ENCODE results near the gene OTUB2.

The OTUB2 gene

GRCh38 chr14:94043111-94043755 lies 17.1 kb downstream of the OTUB2 start:
- DNase-seq (ENCODE audit: low read depth), result no peak
- Histone ChIP-seq H3K4me1 (ENCODE audit: control insufficient read depth, insufficient read depth, low read length) (peaks cover 29% of the 10 kb centered on the region), H3K4me3 (ENCODE audit: low read length) (no peak overlapping the region), H3K9ac (ENCODE audit: low read length) (no peak overlapping the region), H3K36me3 (ENCODE audit: control insufficient read depth, insufficient read depth, low read length, severe bottlenecking) (peaks cover 48% of the 10 kb centered on the region), H3K9me3 (ENCODE audit: control insufficient read depth, low read length) (no peaks in the 10 kb centered on the region), H3K27me3 (replicated peaks; ENCODE audit: control insufficient read depth, insufficient read depth, low read length) (no peaks in the 10 kb centered on the region)

- no peak overlapping the region for H3K4me3 ChIP-seq (ENCODE audit: low read length)
- H3K36me3 ChIP-seq (ENCODE audit: control insufficient read depth, insufficient read depth, low read length, severe bottlenecking), result peaks cover 54% of the 10 kb centered on the region
- no peaks in the 10 kb centered on the region for H3K9me3 ChIP-seq (ENCODE audit: control insufficient read depth, low read length)
- H3K9ac ChIP-seq (ENCODE audit: low read length), result no peak overlapping the region
- peaks cover 29% of the 10 kb centered on the region for H3K4me1 ChIP-seq (ENCODE audit: control insufficient read depth, insufficient read depth, low read length)
- DNase-seq (ENCODE audit: low read depth), result no peak
- H3K27me3 ChIP-seq (replicated peaks; ENCODE audit: control insufficient read depth, insufficient read depth, low read length), result no peaks in the 10 kb centered on the region
These were observed 17.8 kb downstream of the OTUB2 start for GRCh38 chr14:94043756-94044475.

GRCh38 chr14:94044476-94045091 lies 18.4 kb downstream of the OTUB2 start:
- Histone ChIP-seq H3K4me1 (ENCODE audit: control insufficient read depth, insufficient read depth, low read length) (peaks cover 29% of the 10 kb centered on the region), H3K27me3 (replicated peaks; ENCODE audit: control insufficient read depth, insufficient read depth, low read length) (no peaks in the 10 kb centered on the region), H3K4me3 (ENCODE audit: low read length) (no peak overlapping the region), H3K36me3 (ENCODE audit: control insufficient read depth, insufficient read depth, low read length, severe bottlenecking) (peaks cover 61% of the 10 kb centered on the region), H3K9ac (ENCODE audit: low read length) (no peak overlapping the region), H3K9me3 (ENCODE audit: control insufficient read depth, low read length) (no peaks in the 10 kb centered on the region)
- DNase-seq (ENCODE audit: low read depth), result no peak

- no peak for DNase-seq (ENCODE audit: low read depth)
- Histone ChIP-seq H3K9me3 (ENCODE audit: control insufficient read depth, low read length) (no peaks in the 10 kb centered on the region), H3K36me3 (ENCODE audit: control insufficient read depth, insufficient read depth, low read length, severe bottlenecking) (peaks cover 66% of the 10 kb centered on the region), H3K4me3 (ENCODE audit: low read length) (no peak overlapping the region), H3K9ac (ENCODE audit: low read length) (no peak overlapping the region), H3K27me3 (replicated peaks; ENCODE audit: control insufficient read depth, insufficient read depth, low read length) (no peaks in the 10 kb centered on the region), H3K4me1 (ENCODE audit: control insufficient read depth, insufficient read depth, low read length) (peaks cover 29% of the 10 kb centered on the region)
These were observed 19.0 kb downstream of the OTUB2 start for GRCh38 chr14:94045101-94045500.

GRCh38 chr14:94045563-94046345 lies 19.6 kb downstream of the OTUB2 start:
- Histone ChIP-seq H3K27me3 (replicated peaks; ENCODE audit: control insufficient read depth, insufficient read depth, low read length) (no peaks in the 10 kb centered on the region), H3K9ac (ENCODE audit: low read length) (no peak overlapping the region), H3K4me1 (ENCODE audit: control insufficient read depth, insufficient read depth, low read length) (peaks cover 31% of the 10 kb centered on the region), H3K36me3 (ENCODE audit: control insufficient read depth, insufficient read depth, low read length, severe bottlenecking) (peaks cover 73% of the 10 kb centered on the region), H3K4me3 (ENCODE audit: low read length) (no peak overlapping the region), H3K9me3 (ENCODE audit: control insufficient read depth, low read length) (no peaks in the 10 kb centered on the region)
- no peak for DNase-seq (ENCODE audit: low read depth)

- Histone ChIP-seq H3K9me3 (ENCODE audit: control insufficient read depth, low read length) (no peaks in the 10 kb centered on the region), H3K36me3 (ENCODE audit: control insufficient read depth, insufficient read depth, low read length, severe bottlenecking) (peaks cover 82% of the 10 kb centered on the region), H3K9ac (ENCODE audit: low read length) (no peak overlapping the region), H3K4me1 (ENCODE audit: control insufficient read depth, insufficient read depth, low read length) (peaks cover 31% of the 10 kb centered on the region), H3K27me3 (replicated peaks; ENCODE audit: control insufficient read depth, insufficient read depth, low read length) (no peaks in the 10 kb centered on the region), H3K4me3 (ENCODE audit: low read length) (no peak overlapping the region)
- no peak for DNase-seq (ENCODE audit: low read depth)
These were observed 20.6 kb downstream of the OTUB2 start for GRCh38 chr14:94046696-94047250.

GRCh38 chr14:94047581-94047980 lies 21.4 kb downstream of the OTUB2 start:
- H3K4me1 ChIP-seq (ENCODE audit: control insufficient read depth, insufficient read depth, low read length), result peaks cover 27% of the 10 kb centered on the region
- H3K27me3 ChIP-seq (replicated peaks; ENCODE audit: control insufficient read depth, insufficient read depth, low read length), result no peaks in the 10 kb centered on the region
- no peak overlapping the region for H3K9ac ChIP-seq (ENCODE audit: low read length)
- H3K36me3 ChIP-seq (ENCODE audit: control insufficient read depth, insufficient read depth, low read length, severe bottlenecking), result peaks cover 91% of the 10 kb centered on the region
- H3K4me3 ChIP-seq (ENCODE audit: low read length), result no peak overlapping the region
- H3K9me3 ChIP-seq (ENCODE audit: control insufficient read depth, low read length), result no peaks in the 10 kb centered on the region
- DNase-seq (ENCODE audit: low read depth), result no peak

- no peaks in the 10 kb centered on the region for H3K27me3 ChIP-seq (replicated peaks; ENCODE audit: control insufficient read depth, insufficient read depth, low read length)
- H3K9ac ChIP-seq (ENCODE audit: low read length), result no peak overlapping the region
- peaks cover 93% of the 10 kb centered on the region for H3K36me3 ChIP-seq (ENCODE audit: control insufficient read depth, insufficient read depth, low read length, severe bottlenecking)
- no peak for DNase-seq (ENCODE audit: low read depth)
- no peak overlapping the region for H3K4me3 ChIP-seq (ENCODE audit: low read length)
- peaks cover 16% of the 10 kb centered on the region for H3K4me1 ChIP-seq (ENCODE audit: control insufficient read depth, insufficient read depth, low read length)
- H3K9me3 ChIP-seq (ENCODE audit: control insufficient read depth, low read length), result no peaks in the 10 kb centered on the region
These were observed 22.8 kb downstream of the OTUB2 start for GRCh38 chr14:94048691-94049624.

GRCh38 chr14:94049625-94050023 lies 23.5 kb downstream of the OTUB2 start:
- Histone ChIP-seq H3K4me1 (ENCODE audit: control insufficient read depth, insufficient read depth, low read length) (peaks cover 16% of the 10 kb centered on the region), H3K36me3 (ENCODE audit: control insufficient read depth, insufficient read depth, low read length, severe bottlenecking) (peaks cover 94% of the 10 kb centered on the region), H3K27me3 (replicated peaks; ENCODE audit: control insufficient read depth, insufficient read depth, low read length) (no peaks in the 10 kb centered on the region), H3K9ac (ENCODE audit: low read length) (no peak overlapping the region), H3K9me3 (ENCODE audit: control insufficient read depth, low read length) (no peaks in the 10 kb centered on the region), H3K4me3 (ENCODE audit: low read length) (no peak overlapping the region)
- no peak for DNase-seq (ENCODE audit: low read depth)

GRCh38 chr14:94050231-94050880 lies 24.2 kb downstream of the OTUB2 start:
- no peak overlapping the region for H3K4me3 ChIP-seq (ENCODE audit: low read length)
- peaks cover 94% of the 10 kb centered on the region for H3K36me3 ChIP-seq (ENCODE audit: control insufficient read depth, insufficient read depth, low read length, severe bottlenecking)
- no peaks in the 10 kb centered on the region for H3K9me3 ChIP-seq (ENCODE audit: control insufficient read depth, low read length)
- no peak overlapping the region for H3K9ac ChIP-seq (ENCODE audit: low read length)
- no peak for DNase-seq (ENCODE audit: low read depth)
- no peaks in the 10 kb centered on the region for H3K27me3 ChIP-seq (replicated peaks; ENCODE audit: control insufficient read depth, insufficient read depth, low read length)
- peaks cover 16% of the 10 kb centered on the region for H3K4me1 ChIP-seq (ENCODE audit: control insufficient read depth, insufficient read depth, low read length)
